NCI-H2029 (cell line): ENCODE data around the gene TEF.

Experiments
- DNase-seq: peaks from one replicate; lab custom pipeline; 2025; lab: John Stamatoyannopoulos, UW

The TEF gene

GRCh38 chr22:41381329-41382097 is at the start of gene TEF:
TSS of gene TEF (plus strand) at chr22:41381942. CDS start at chr22:41382045, 103 bp downstream.
- DNase-seq: peak; percentile 96

GRCh38 chr22:41332217-41332939 is 49.4 kb upstream of the TEF start:
- DNase-seq: no peak

- DNase-seq: no peak
Measured at GRCh38 chr22:41333806-41334205, 47.9 kb upstream of the TEF start.

- no peak for DNase-seq
Measured at GRCh38 chr22:41334215-41334614, 47.5 kb upstream of the TEF start.

- DNase-seq: no peak
Measured at GRCh38 chr22:41334951-41335635, 46.6 kb upstream of the TEF start.

GRCh38 chr22:41338614-41339212 is 43.0 kb upstream of the TEF start:
- DNase-seq: no peak

GRCh38 chr22:41339823-41340222 is 41.9 kb upstream of the TEF start:
- DNase-seq: no peak

- DNase-seq: no peak
Measured at GRCh38 chr22:41340357-41340756, 41.4 kb upstream of the TEF start.

- DNase-seq: no peak
Measured at GRCh38 chr22:41341012-41341411, 40.7 kb upstream of the TEF start.

- no peak for DNase-seq
Measured at GRCh38 chr22:41341990-41342389, 39.8 kb upstream of the TEF start.

- no peak for DNase-seq
Measured at GRCh38 chr22:41343300-41343699, 38.4 kb upstream of the TEF start.

- DNase-seq: no peak
Measured at GRCh38 chr22:41343717-41344116, 38.0 kb upstream of the TEF start.

GRCh38 chr22:41344189-41344788 is 37.5 kb upstream of the TEF start:
- no peak for DNase-seq

- no peak for DNase-seq
Measured at GRCh38 chr22:41345807-41346335, 35.9 kb upstream of the TEF start.

GRCh38 chr22:41347066-41347859 is 34.5 kb upstream of the TEF start:
- no peak for DNase-seq

GRCh38 chr22:41348964-41349484 is 32.7 kb upstream of the TEF start:
- no peak for DNase-seq

GRCh38 chr22:41350087-41350486 is 31.7 kb upstream of the TEF start:
- no peak for DNase-seq

GRCh38 chr22:41351011-41351410 is 30.7 kb upstream of the TEF start:
- DNase-seq: no peak

GRCh38 chr22:41352058-41352457 is 29.7 kb upstream of the TEF start:
- DNase-seq: peak; percentile 18

- no peak for DNase-seq
Measured at GRCh38 chr22:41353862-41354575, 27.7 kb upstream of the TEF start.
